Dermis microvascular lymphatic vessel endothelial cell (primary cell): ENCODE measurements around the gene ZNF346. TPM values are rescaled to one million over a fixed set of nuclear protein-coding genes. Genes with fewer than 3 reads are reported as not detected.
A peak's percentile ranks its signal among the peaks of the same experiment; 100 is the strongest.
"Not testable (repeated sequence)": the region's sequence is repeated elsewhere in the genome, so short reads cannot be mapped to it uniquely, and the experiment has no call there.

Experiments
- DNase-seq, 2 donors: peaks; one replicate each; pipeline versions ENCODE4 v3.0.0 to v3.0.0-alpha.2; 2010; ENCODE audit warnings: low read depth in 2 of 2
- total RNA-seq: library from RNA; depleted of rRNA; stranded (reverse); fragments of >200 nt; gene quantifications from 2 replicates; pipeline ENCODE4 v1.2.1, GENCODE V29; 2014

Gene ZNF346
- total RNA-seq, 1 donor from 2014 or later: 13.6 TPM

GRCh38 chr5:177008716-177009115 lies 13.8 kb upstream of the ZNF346 start:
- no peak for DNase-seq

GRCh38 chr5:177010153-177010552 lies 12.3 kb upstream of the ZNF346 start:
- no peak for DNase-seq

GRCh38 chr5:177015156-177015555 lies 7.3 kb upstream of the ZNF346 start:
- DNase-seq: no peak

GRCh38 chr5:177018341-177018740 lies 4.2 kb upstream of the ZNF346 start:
- DNase-seq: peak; percentile 59 to 74

GRCh38 chr5:177020033-177020432 lies 2.5 kb upstream of the ZNF346 start:
- no peak for DNase-seq

- no peak for DNase-seq
Measured at GRCh38 chr5:177023303-177023664, 788 bp downstream of the ZNF346 start.

- no peak for DNase-seq
Measured at GRCh38 chr5:177024559-177024958, 2.1 kb downstream of the ZNF346 start.

- DNase-seq: no peak
Measured at GRCh38 chr5:177025101-177025601, 2.7 kb downstream of the ZNF346 start.

GRCh38 chr5:177027665-177028064 lies 5.2 kb downstream of the ZNF346 start:
- DNase-seq: no peak

- no peak for DNase-seq
Measured at GRCh38 chr5:177029498-177029897, 7.0 kb downstream of the ZNF346 start.

GRCh38 chr5:177035976-177036375 lies 13.5 kb downstream of the ZNF346 start:
- DNase-seq: peak in 1 of 2 donors; percentile 17

GRCh38 chr5:177036443-177036842 lies 13.9 kb downstream of the ZNF346 start:
- DNase-seq: peak in 1 of 2 donors; percentile 53

- no peak for DNase-seq
Measured at GRCh38 chr5:177036921-177037320, 14.4 kb downstream of the ZNF346 start.

GRCh38 chr5:177040814-177041420 lies 18.4 kb downstream of the ZNF346 start:
- no peak for DNase-seq

- DNase-seq: no peak
Measured at GRCh38 chr5:177041936-177042335, 19.4 kb downstream of the ZNF346 start.

- DNase-seq: no peak
Measured at GRCh38 chr5:177043114-177043513, 20.6 kb downstream of the ZNF346 start.

GRCh38 chr5:177043958-177044357 lies 21.5 kb downstream of the ZNF346 start:
- peak in 1 of 2 donors; percentile 53 for DNase-seq

- DNase-seq: no peak
Measured at GRCh38 chr5:177044641-177045040, 22.1 kb downstream of the ZNF346 start.

- no peak for DNase-seq
Measured at GRCh38 chr5:177045631-177046030, 23.1 kb downstream of the ZNF346 start.

GRCh38 chr5:177048531-177048930 lies 26.0 kb downstream of the ZNF346 start:
- not testable (repeated sequence) for DNase-seq

- peak in 1 of 2 donors; percentile 16 for DNase-seq
Measured at GRCh38 chr5:177049285-177049684, 26.8 kb downstream of the ZNF346 start.

- DNase-seq: peak in 1 of 2 donors; percentile 57
Measured at GRCh38 chr5:177064500-177065277, 42.2 kb downstream of the ZNF346 start.

- no peak for DNase-seq
Measured at GRCh38 chr5:177065491-177065890, 43.0 kb downstream of the ZNF346 start.
